Activated CD8-positive, alpha-beta memory T cell treated with anti-CD3 and anti-CD28 coated beads, Interleukin-2, amount 50 U/mL, for 1 hour (primary cell): ENCODE data around the gene CRADD.

ENCODE experiments used
- DNase-seq: peaks from one replicate; pipeline ENCODE4 v3.0.0-alpha.2; 2020; ENCODE audit errors: extremely low read depth

Gene CRADD

GRCh38 chr12:93808169-93808899 is 131.2 kb downstream of the CRADD start:
- DNase-seq = no peak

- no peak for DNase-seq
Observed at GRCh38 chr12:93812626-93813025, 135.5 kb downstream of the CRADD start.

GRCh38 chr12:93813186-93813585 is 136.0 kb downstream of the CRADD start:
- no peak for DNase-seq

- no peak for DNase-seq
Observed at GRCh38 chr12:93813972-93814821, 137.0 kb downstream of the CRADD start.

GRCh38 chr12:93818488-93819049 is 141.4 kb downstream of the CRADD start:
- DNase-seq = no peak

- DNase-seq = no peak
Observed at GRCh38 chr12:93819050-93819491, 141.9 kb downstream of the CRADD start.

- DNase-seq = no peak
Observed at GRCh38 chr12:93823616-93824391, 146.6 kb downstream of the CRADD start.

GRCh38 chr12:93824514-93825500 is 147.6 kb downstream of the CRADD start:
- DNase-seq = no peak

GRCh38 chr12:93825501-93825888 is 148.3 kb downstream of the CRADD start:
- no peak for DNase-seq

- no peak for DNase-seq
Observed at GRCh38 chr12:93825931-93826555, 148.9 kb downstream of the CRADD start.

- DNase-seq = no peak
Observed at GRCh38 chr12:93827179-93827578, 150.0 kb downstream of the CRADD start.

GRCh38 chr12:93827669-93828068 is 150.5 kb downstream of the CRADD start:
- DNase-seq = no peak

GRCh38 chr12:93829016-93829415 is 151.8 kb downstream of the CRADD start:
- no peak for DNase-seq

GRCh38 chr12:93831374-93831773 is 154.2 kb downstream of the CRADD start:
- no peak for DNase-seq

GRCh38 chr12:93832131-93832530 is 155.0 kb downstream of the CRADD start:
- DNase-seq = no peak

GRCh38 chr12:93833946-93834345 is 156.8 kb downstream of the CRADD start:
- no peak for DNase-seq

GRCh38 chr12:93836620-93837260 is 159.6 kb downstream of the CRADD start:
- DNase-seq = no peak

GRCh38 chr12:93838193-93838592 is 161.0 kb downstream of the CRADD start:
- no peak for DNase-seq

GRCh38 chr12:93839064-93839463 is 161.9 kb downstream of the CRADD start:
- no peak for DNase-seq

- DNase-seq = no peak
Observed at GRCh38 chr12:93841671-93842070, 164.5 kb downstream of the CRADD start.
